Activated gamma-delta T cell treated with anti-CD3 and anti-CD28 coated beads, Interleukin-2, amount 50 U/mL, for 16 hours (primary cell): ENCODE results near the gene MLYCD.

ENCODE experiments used
- DNase-seq: peaks from one replicate; pipeline ENCODE4 v3.0.0-alpha.2; 2020; ENCODE audit warnings: low read depth

MLYCD gene

GRCh38 chr16:83925957-83926725 is 27.2 kb downstream of the MLYCD start:
- no peak for DNase-seq

- peak; percentile 22 for DNase-seq
These were observed 27.9 kb downstream of the MLYCD start for GRCh38 chr16:83926726-83927397.

DNA sequence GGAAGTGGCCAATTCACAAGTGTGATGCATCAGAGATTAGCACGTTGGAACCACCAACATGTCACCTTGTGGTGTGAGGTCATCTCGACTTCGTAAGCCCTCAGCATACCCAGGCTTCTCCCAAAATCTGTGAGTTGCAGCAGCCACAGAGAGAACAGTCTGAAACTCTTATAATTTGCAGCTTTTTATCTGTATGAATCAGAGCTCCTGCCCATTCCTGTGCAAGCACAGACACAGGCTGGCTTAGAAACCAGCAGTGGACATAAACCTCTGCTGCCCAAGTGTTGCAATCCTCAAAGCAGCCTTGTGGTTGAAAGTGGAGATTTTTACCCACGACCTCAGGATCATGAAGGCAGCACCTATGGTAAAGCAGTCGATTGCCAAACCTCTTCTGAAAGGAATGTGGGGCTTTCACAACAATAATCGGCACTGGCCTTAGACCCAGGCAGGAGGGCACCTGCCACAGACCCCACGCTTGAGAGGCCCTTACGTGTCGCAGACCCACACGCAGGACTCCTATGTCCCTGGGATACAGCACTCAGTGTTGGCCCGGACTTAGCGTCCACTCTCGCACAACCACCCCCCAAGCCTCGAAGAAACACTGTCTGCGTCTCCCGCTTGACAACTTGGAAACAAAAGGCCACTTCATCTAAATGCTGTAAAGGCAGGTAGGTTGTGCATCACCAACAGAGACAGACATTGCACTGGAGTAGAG is 29.6 kb downstream of the MLYCD start:
- no peak for DNase-seq

DNA sequence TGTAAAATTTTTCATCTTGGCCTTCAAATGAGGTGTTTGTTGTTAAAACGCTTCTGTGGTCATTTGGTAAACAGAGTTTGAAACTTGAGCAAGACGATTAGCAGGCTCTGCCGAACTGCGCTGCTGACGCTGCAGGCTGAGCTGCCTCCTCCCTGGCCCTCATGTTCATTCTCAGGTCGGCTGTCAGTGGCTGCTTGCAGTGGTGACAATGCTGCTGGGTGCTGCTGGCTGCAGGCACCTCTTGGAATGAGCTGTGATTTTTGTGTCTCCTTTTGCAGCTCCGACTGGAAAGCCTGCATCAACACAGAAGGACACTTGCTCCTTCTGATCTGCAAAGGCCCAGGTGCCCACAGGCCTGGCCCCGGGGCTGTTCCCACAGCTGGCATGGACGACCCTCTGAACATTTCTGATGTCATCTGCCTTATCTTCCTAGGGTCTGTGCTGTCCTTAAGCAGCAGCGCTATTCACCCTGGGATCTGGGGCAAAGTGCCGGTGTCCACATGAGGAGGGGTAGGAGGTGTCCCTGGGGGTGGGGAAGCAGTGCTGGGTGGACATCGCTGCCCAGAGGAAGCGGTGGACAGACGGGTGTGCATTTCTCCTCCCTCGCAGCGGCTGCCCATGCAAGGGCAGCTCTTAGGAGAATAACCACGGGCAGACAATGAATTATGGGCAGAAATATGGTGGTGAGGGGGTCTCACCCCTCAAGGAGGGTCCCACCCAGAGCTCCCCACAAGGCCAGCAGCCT is 31.1 kb downstream of the MLYCD start:
- no peak for DNase-seq

GRCh38 chr16:83930730-83931500 is 32.0 kb downstream of the MLYCD start:
- no peak for DNase-seq

- DNase-seq: no peak
These were observed 32.6 kb downstream of the MLYCD start for GRCh38 chr16:83931556-83931955.

- no peak for DNase-seq
These were observed 33.4 kb downstream of the MLYCD start for GRCh38 chr16:83932304-83932703.

GRCh38 chr16:83932955-83933673 is 34.2 kb downstream of the MLYCD start:
- DNase-seq: no peak

GRCh38 chr16:83933885-83934683 is 35.2 kb downstream of the MLYCD start:
- no peak for DNase-seq

DNA sequence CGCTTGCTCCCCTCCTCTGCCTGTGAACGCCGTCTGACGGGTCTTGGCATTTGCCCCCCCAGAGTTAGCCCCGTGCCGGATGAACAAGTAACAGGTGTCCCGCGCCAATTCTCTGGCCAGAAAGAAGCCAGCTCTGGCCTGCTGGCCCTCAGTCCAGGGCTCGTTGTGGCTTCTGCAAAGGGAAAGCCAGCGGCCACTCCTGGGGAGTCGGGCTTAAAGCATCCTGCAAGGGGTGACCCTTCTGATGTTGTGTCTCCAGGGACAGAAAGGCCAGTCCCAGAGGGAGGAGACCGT is 35.7 kb downstream of the MLYCD start:
- DNase-seq: no peak

DNA sequence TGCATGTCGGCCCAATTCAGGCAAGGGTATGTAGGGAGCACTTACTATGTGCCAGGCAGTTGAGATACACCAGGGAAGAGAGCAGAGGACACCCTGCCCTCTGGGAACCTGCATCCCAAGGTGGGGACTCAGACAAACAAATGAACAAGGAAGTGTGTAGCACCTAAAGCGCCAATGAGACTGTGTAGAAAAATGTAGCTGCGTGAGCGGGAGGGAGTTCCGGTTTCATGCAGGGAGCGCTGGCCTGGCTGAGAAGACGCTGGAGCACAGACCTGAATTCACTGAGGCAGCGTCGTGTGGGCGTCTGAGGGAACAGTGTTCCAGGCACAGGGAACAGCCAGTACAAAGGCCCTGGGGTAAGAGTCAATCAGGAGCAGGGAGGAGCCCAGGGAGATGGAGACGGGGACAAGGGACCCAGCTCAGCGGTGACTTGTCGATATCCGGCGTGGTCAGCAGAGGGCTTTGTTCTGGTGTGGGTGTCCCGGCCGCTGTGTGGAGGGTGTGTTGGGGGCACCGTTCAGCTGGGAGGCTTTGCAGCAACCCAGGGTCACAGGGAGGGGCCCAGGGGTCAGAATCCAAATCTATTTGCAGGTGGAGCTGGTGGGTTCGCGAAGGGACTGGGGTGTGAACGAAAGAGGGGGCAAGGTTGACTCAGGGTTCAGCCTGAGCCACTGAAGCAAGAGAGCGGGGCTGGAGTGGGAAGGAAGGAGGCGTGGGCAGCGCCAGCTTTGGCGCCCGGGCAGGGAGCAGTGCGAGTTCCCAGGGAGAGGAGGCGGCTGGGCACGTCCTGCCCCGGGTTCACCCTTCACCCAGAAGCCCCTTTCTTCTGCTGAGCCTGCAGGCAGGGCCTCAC is 36.3 kb downstream of the MLYCD start:
- DNase-seq: no peak

DNA sequence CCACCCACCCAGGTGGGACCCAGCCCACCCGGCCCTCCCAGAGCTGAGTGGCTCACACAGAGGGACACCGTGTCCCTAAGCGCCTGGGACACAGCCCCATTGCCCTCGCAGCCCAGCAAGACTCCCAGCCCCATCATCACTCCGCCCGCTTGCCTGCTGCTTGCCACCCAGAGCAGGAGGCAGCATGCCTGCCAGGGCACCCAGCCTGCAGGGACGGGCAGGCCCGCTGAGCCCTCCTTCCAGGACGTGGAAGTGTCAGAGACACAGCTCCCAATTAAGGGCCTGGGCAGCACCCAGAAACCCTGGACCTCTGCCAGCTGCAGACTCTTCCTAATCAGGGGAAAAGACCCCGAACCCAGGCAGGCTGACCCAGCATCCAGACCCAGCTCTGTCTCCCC is 36.9 kb downstream of the MLYCD start:
- no peak for DNase-seq

DNA sequence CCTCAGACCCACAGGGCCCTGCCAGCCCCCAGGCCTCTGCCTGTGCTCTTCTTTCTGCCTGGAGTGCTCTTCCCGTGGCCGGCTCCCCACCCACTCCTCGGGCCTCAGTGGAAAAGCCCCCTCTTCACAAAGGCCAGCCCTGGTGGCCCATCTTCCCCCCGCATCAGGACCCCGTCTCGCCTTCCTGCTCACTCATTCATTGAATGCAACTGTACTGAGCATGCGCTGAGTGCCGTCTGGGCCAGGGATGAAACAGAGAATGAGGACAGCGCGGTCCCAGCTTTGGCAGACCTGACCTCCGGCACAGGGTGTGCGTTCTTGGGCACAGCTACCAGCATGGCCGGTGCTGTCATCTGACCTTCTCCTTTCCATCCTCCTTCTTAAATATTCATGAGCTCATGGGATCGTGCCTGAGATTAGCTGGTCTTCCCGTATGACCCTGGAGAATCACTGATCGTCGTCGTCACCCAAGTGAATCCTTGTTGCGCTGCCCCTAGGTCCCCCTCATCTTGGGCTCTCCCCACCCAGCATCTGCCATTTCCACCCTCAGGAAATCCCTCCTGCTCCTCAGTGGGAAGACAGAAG is 37.8 kb downstream of the MLYCD start:
- no peak for DNase-seq

GRCh38 chr16:83937267-83937666 is 38.4 kb downstream of the MLYCD start:
- DNase-seq: no peak

GRCh38 chr16:83937922-83938885 is 39.3 kb downstream of the MLYCD start:
- DNase-seq: no peak

GRCh38 chr16:83939266-83939855 is 40.4 kb downstream of the MLYCD start:
- DNase-seq: no peak

- DNase-seq: no peak
These were observed 41.2 kb downstream of the MLYCD start for GRCh38 chr16:83940119-83940518.
